GM12891 (cell line): ENCODE measurements around the gene LPAR5.

ENCODE experiments used
- DNase-seq: peaks from one replicate; pipeline ENCODE4 v3.0.0; 2011; ENCODE audit warnings: low spot score; ENCODE audit not compliant: insufficient read length
- FAIRE-seq: peaks from 2 replicates; lab custom pipeline; 2011; peaks lifted over from hg19 to GRCh38; lab: Jason Lieb, UNC
- PAX5 ChIP-seq: IDR thresholded peaks from 2 replicates; pipeline ENCODE4 v1.6.1; 2011; ENCODE audit warnings: low read length, moderate library complexity, mild to moderate bottlenecking; ENCODE audit not compliant: insufficient read depth, severe bottlenecking
- POLR2A ChIP-seq: IDR thresholded peaks from 2 replicates; pipeline ENCODE4 v1.6.1; 2011; ENCODE audit warnings: low read depth, low read length, control low read depth
- POLR2AphosphoS5 ChIP-seq: IDR thresholded peaks from 2 replicates; pipeline ENCODE4 v1.6.1; 2011; ENCODE audit warnings: low read depth, low read length, control low read depth
- POU2F2 ChIP-seq: IDR thresholded peaks from 2 replicates; pipeline ENCODE4 v1.6.1; 2011; ENCODE audit warnings: low read depth, mild to moderate bottlenecking, control low read depth, low read length, moderate library complexity
- SPI1 ChIP-seq: IDR thresholded peaks from 2 replicates; pipeline ENCODE4 v1.6.1; 2011; ENCODE audit warnings: low read depth, low read length, control low read depth
- TAF1 ChIP-seq: IDR thresholded peaks from 2 replicates; pipeline ENCODE4 v1.6.1; 2011; ENCODE audit warnings: low read depth, low read length, control low read depth

LPAR5 gene

GRCh38 chr12:6584293-6584692 is 51.5 kb downstream of the LPAR5 start:
- FAIRE-seq (no peak), DNase-seq (no peak)
- no peak for TF ChIP-seq PAX5
- TF ChIP-seq POU2F2 = no peak
- TF ChIP-seq POLR2AphosphoS5 = no peak
- no peak for TF ChIP-seq TAF1
- no peak for TF ChIP-seq SPI1
- no peak for TF ChIP-seq POLR2A

- TF ChIP-seq TAF1 (no peak), POLR2A (no peak), POU2F2 (no peak), PAX5 (no peak), SPI1 (no peak), POLR2AphosphoS5 (no peak)
- no peak for FAIRE-seq
These were observed 52.8 kb downstream of the LPAR5 start for GRCh38 chr12:6582959-6583358.

GRCh38 chr12:6582196-6582595 is 53.6 kb downstream of the LPAR5 start:
- TF ChIP-seq TAF1 (no peak), POLR2A (no peak), POU2F2 (no peak), SPI1 (no peak), PAX5 (no peak), POLR2AphosphoS5 (no peak)
- no peak for FAIRE-seq

More at GRCh38 chr12:6582959-6583358, 52.8 kb downstream of the LPAR5 start:
- DNase-seq = no peak

GRCh38 chr12:6575648-6576047 is 60.1 kb downstream of the LPAR5 start:
- no peak for FAIRE-seq
- no peak for DNase-seq
- TF ChIP-seq POLR2AphosphoS5 = no peak
- TF ChIP-seq PAX5 = no peak
- TF ChIP-seq POLR2A = no peak; the same call in 1 of the 2 replicates
- no peak for TF ChIP-seq POU2F2
- no peak for TF ChIP-seq TAF1
- no peak for TF ChIP-seq SPI1

More at GRCh38 chr12:6582196-6582595, 53.6 kb downstream of the LPAR5 start:
- no peak for DNase-seq

GRCh38 chr12:6574576-6575295 is 61.0 kb downstream of the LPAR5 start:
- FAIRE-seq (no peak), DNase-seq (no peak)
- no peak for TF ChIP-seq POLR2AphosphoS5
- no peak for TF ChIP-seq TAF1
- no peak for TF ChIP-seq POLR2A
- TF ChIP-seq PAX5 = no peak
- TF ChIP-seq POU2F2 = no peak
- TF ChIP-seq SPI1 = no peak

- DNase-seq (no peak), FAIRE-seq (no peak)
- no peak for TF ChIP-seq PAX5
- no peak for TF ChIP-seq SPI1
- TF ChIP-seq POU2F2 = no peak
These were observed 62.8 kb downstream of the LPAR5 start for GRCh38 chr12:6573001-6573400.

- FAIRE-seq = no peak
- no peak for DNase-seq
- TF ChIP-seq SPI1 = no peak
- no peak for TF ChIP-seq PAX5
- no peak for TF ChIP-seq TAF1
- no peak for TF ChIP-seq POLR2AphosphoS5
- TF ChIP-seq POU2F2 = no peak
- no peak for TF ChIP-seq POLR2A
These were observed 65.4 kb downstream of the LPAR5 start for GRCh38 chr12:6570264-6570887.

GRCh38 chr12:6569786-6570185 is 66.0 kb downstream of the LPAR5 start:
- TF ChIP-seq POLR2A (0 out of 2 replicates have a peak, but pooled peaks have one; percentile 7), POU2F2 (no peak), PAX5 (no peak)
- DNase-seq = no peak
- no peak for FAIRE-seq

GRCh38 chr12:6569312-6569711 is 66.4 kb downstream of the LPAR5 start:
- FAIRE-seq (no peak), DNase-seq (no peak)
- TF ChIP-seq TAF1 = no peak
- TF ChIP-seq SPI1 = no peak
- no peak for TF ChIP-seq POLR2AphosphoS5
- TF ChIP-seq POLR2A = no peak
- no peak for TF ChIP-seq POU2F2
- no peak for TF ChIP-seq PAX5
